IMR-90 (cell line): ENCODE data around the gene ZBTB7B. TPM values are rescaled to one million over a fixed set of nuclear protein-coding genes. Genes with fewer than 3 reads are reported as not detected.

Experiments used
- ATAC-seq: fragments of 200-7000 bp; cut with Tn5 transposase; 2 replicates; pipeline ENCODE4 v1.9.1; 2020; ENCODE audit warnings: low read depth, mild to moderate bottlenecking, moderate library complexity
- BruUV-seq: library from RNA; stranded (reverse); fragments of 400-500 nt; replicated peaks from 2 replicates; lab custom pipeline; 2021; lab: Mats Ljungman, UMichigan
- CTCF ChIA-PET: fragments of 300-600 bp; formaldehyde crosslinking; extraction: SDS; loops from one replicate; lab custom pipeline; 2021; ENCODE audit warnings: antibody characterized with exemption; lab: Yijun Ruan, JAX
- POLR2A ChIA-PET: fragments of 300-600 bp; sonication (Branson Sonifier 250); formaldehyde crosslinking; loops from one replicate; lab custom pipeline; 2022; ENCODE audit warnings: antibody characterized with exemption; ENCODE audit not compliant: unreplicated experiment; lab: Charles Lee
- DNase-seq: peaks from one replicate; pipeline ENCODE4 v3.0.0; 2013
- H2AFZ ChIP-seq: replicated peaks from 2 replicates; pipeline ENCODE3; 2013; ENCODE audit warnings: low read length, mild to moderate bottlenecking; ENCODE audit not compliant: poor library complexity
- H2AK5ac ChIP-seq: 2 replicates; pipeline ENCODE4 v1.6.1; 2013; ENCODE audit warnings: low read depth, low read length, inconsistent platforms
- H2AK9ac ChIP-seq: replicated peaks from 2 replicates; pipeline ENCODE3; 2013; ENCODE audit warnings: mild to moderate bottlenecking, low read depth, low read length, moderate library complexity; ENCODE audit not compliant: poor library complexity
- H2BK120ac ChIP-seq: 2 replicates; pipeline ENCODE4 v1.6.1; 2013; ENCODE audit warnings: low read depth, low read length, inconsistent platforms
- H2BK15ac ChIP-seq: 3 replicates; pipeline ENCODE4 v1.6.1; 2013; ENCODE audit warnings: low read depth, low read length, inconsistent platforms
- H2BK20ac ChIP-seq: 2 replicates; pipeline ENCODE4 v1.6.1; 2013; ENCODE audit warnings: low read depth, mild to moderate bottlenecking, inconsistent platforms, low read length, moderate library complexity
- H2BK5ac ChIP-seq: 2 replicates; pipeline ENCODE4 v1.6.1; 2013; ENCODE audit warnings: mild to moderate bottlenecking, low read depth, low read length, inconsistent platforms; ENCODE audit not compliant: poor library complexity, severe bottlenecking
- H3K14ac ChIP-seq: replicated peaks from 2 replicates; pipeline ENCODE4 v1.6.1; 2013; ENCODE audit warnings: low read depth, low read length, inconsistent platforms
- H3K18ac ChIP-seq: 2 replicates; pipeline ENCODE4 v1.6.1; 2013; ENCODE audit warnings: low read depth, low read length, control low read depth
- H3K23ac ChIP-seq: 2 replicates; pipeline ENCODE4 v1.6.1; 2013; ENCODE audit warnings: low read depth, low read length, inconsistent platforms
- H3K27ac ChIP-seq: 2 replicates; pipeline ENCODE4 v1.5.1; 2013; ENCODE audit warnings: mild to moderate bottlenecking, control low read depth, low read length; ENCODE audit not compliant: insufficient read depth
- H3K27me3 ChIP-seq: 2 replicates; pipeline ENCODE4 v1.6.1; 2013; ENCODE audit warnings: low read length; ENCODE audit not compliant: control insufficient read depth, insufficient read depth
- H3K36me3 ChIP-seq: 2 replicates; pipeline ENCODE4 v1.6.1; 2013; ENCODE audit warnings: low read length, mixed read lengths; ENCODE audit not compliant: control insufficient read depth, insufficient read depth
- H3K4ac ChIP-seq: 2 replicates; pipeline ENCODE4 v1.6.1; 2013; ENCODE audit warnings: low read depth, low read length, inconsistent platforms
- H3K4me1 ChIP-seq: 2 replicates; pipeline ENCODE4 v1.6.1; 2013; ENCODE audit warnings: low read length, mixed read lengths; ENCODE audit not compliant: control insufficient read depth, insufficient read depth
- H3K4me2 ChIP-seq: 2 replicates; pipeline ENCODE4 v1.6.1; 2013; ENCODE audit warnings: low read depth, mild to moderate bottlenecking, control low read depth, low read length, moderate library complexity
- H3K4me3 ChIP-seq: 2 replicates; pipeline ENCODE4 v1.5.1; 2013; ENCODE audit warnings: low read depth, mild to moderate bottlenecking, control low read depth, low read length, moderate library complexity; ENCODE audit not compliant: insufficient read depth
- H3K56ac ChIP-seq: 2 replicates; pipeline ENCODE4 v1.6.1; 2013; ENCODE audit warnings: low read length, inconsistent platforms; ENCODE audit not compliant: insufficient read depth; ENCODE audit errors: extremely low read depth
- H3K79me1 ChIP-seq, 2 experiments: 2 replicates each; pipeline ENCODE4 v1.6.1; 2013; ENCODE audit warnings: low read length in 2 of 2, inconsistent platforms in 1 of 2, low read depth in 1 of 2
- H3K9ac ChIP-seq: 2 replicates; pipeline ENCODE4 v1.6.1; 2013; ENCODE audit warnings: low read depth, low read length, control low read depth
- H3K9me1 ChIP-seq: 2 replicates; pipeline ENCODE4 v1.6.1; 2013; ENCODE audit warnings: low read length, inconsistent platforms; ENCODE audit not compliant: insufficient read depth
- H3K9me3 ChIP-seq: 2 replicates; pipeline ENCODE4 v1.6.1; 2013; ENCODE audit warnings: low read length; ENCODE audit not compliant: control insufficient read depth, insufficient read depth
- H4K20me1 ChIP-seq: 2 replicates; pipeline ENCODE4 v1.6.1; 2013; ENCODE audit warnings: low read length, inconsistent platforms; ENCODE audit not compliant: insufficient read depth
- H4K5ac ChIP-seq: 2 replicates; pipeline ENCODE4 v1.6.1; 2013; ENCODE audit warnings: mild to moderate bottlenecking, low read depth, low read length, control low read depth
- H4K8ac ChIP-seq, 2 experiments: 2 replicates each; pipeline ENCODE4 v1.6.1; 2013; ENCODE audit warnings: low read depth in 2 of 2, low read length in 2 of 2, control low read depth in 1 of 2, inconsistent platforms in 1 of 2
- H4K91ac ChIP-seq: 2 replicates; pipeline ENCODE4 v1.6.1; 2013; ENCODE audit warnings: low read depth, low read length, inconsistent platforms; ENCODE audit not compliant: insufficient read depth
- MAFK ChIP-seq: IDR thresholded peaks from 2 replicates; pipeline ENCODE4 v1.6.1; 2012; ENCODE audit warnings: low read depth, low read length, improper control_type of control experiment
- WGBS, 2 experiments: methylation state at CpG; one replicate each; pipeline versions ENCODE4 v1.1.5 to v1.1.7; 2013; ENCODE audit warnings: missing lambda C conversion rate in 2 of 2; ENCODE audit not compliant: insufficient read length in 1 of 2; ENCODE audit errors: extremely low coverage in 2 of 2; 5-methylcytosine and 5-hydroxymethylcytosine counted together
- dilution Hi-C: fragments of 300-500 bp; cut with HindIII; formaldehyde crosslinking; loops from one replicate; pipeline ENCODE4 v1.14.3; 2018; ENCODE audit warnings: low sequenced_read_pairs; ENCODE audit not compliant: unreplicated experiment
- in situ Hi-C: fragments of 300-500 bp; cut with MboI; formaldehyde crosslinking; loops from 3 replicates; pipeline ENCODE4 v1.14.3; 2019; ENCODE audit warnings: low sequenced_read_pairs, inconsistent platforms, mixed read lengths
- intact Hi-C: fragments of 100-400 bp; cut with micrococcal nuclease; formaldehyde crosslinking; loops from 2 replicates; pipeline ENCODE4 v1.10.0; 2022
- polyA plus RNA-seq, 3 experiments: library from polyadenylated mRNA; depleted of rRNA; stranded (reverse); fragments of >200 nt; gene quantifications; 2 replicates each; pipeline ENCODE4 v1.2.3, GENCODE V29; 2012; ENCODE audit warnings: low replicate concordance in 1 of 3
- total RNA-seq: library from RNA; depleted of rRNA; stranded (reverse); fragments of >200 nt; gene quantifications from 2 replicates; pipeline ENCODE4 v1.2.3, GENCODE V29; 2012
- TF ChIP-seq, protein P1 (sequence below): fragments of 150-350 bp; IDR thresholded peaks from 2 replicates; pipeline ENCODE4 v1.6.1; 2017; ENCODE audit warnings: mild to moderate bottlenecking, antibody characterized with exemption, low read length, low read depth

Gene ZBTB7B
- total and polyA plus RNA-seq, 2 of the 4 experiments (the other 2 are of a cell fraction), result 7.7 to 17.4 TPM

DNA sequence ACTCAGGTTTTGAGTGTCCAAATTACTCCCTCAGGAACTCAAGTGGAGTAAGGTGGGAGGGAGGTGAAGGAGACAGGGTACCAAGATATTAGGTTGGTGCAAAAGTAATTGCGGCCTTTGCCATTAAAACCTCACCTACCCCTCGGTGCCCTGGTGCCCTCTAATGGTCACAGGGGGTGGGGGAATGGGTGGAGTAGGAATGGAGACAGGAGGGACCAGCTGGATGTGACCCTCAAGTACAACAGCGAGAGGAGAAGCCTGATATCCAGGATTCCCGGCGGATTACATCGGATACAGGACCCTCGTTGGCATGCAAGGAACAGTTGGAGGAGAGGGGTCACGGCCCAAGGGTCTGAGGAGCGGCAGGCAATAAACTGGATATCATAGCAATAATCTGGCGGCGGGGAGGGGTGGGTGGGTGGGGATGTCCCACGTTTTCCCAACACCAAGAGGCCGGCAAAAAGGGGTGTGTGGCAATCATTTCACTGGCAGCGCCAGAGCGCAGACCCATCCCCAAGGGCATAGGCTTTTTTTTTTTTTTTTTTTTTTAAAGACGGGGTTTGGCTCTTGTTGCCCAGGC, 4.3 kb upstream of the ZBTB7B start:
- Histone ChIP-seq H3K9ac (no peak overlapping the region), H3K27me3 (no peaks in the 10 kb centered on the region), H2BK5ac (no peak overlapping the region), H3K18ac (no peak overlapping the region), H4K8ac (no peak overlapping the region), H4K5ac (no peak overlapping the region), H2AK9ac (peak overlapping the region; percentile 37), H3K4me1 (peaks cover 13% of the 10 kb centered on the region), H3K79me1 (peaks cover 6 to 25% of the 10 kb centered on the region in 2 experiments; a peak in 3 of 4 replicates), H3K4ac (no peak overlapping the region), H2BK15ac (no peak overlapping the region), H3K56ac (no peak overlapping the region), H3K23ac (no peak overlapping the region), H4K20me1 (no peaks in the 10 kb centered on the region), H2BK20ac (no peak overlapping the region), H3K4me2 (no peak overlapping the region), H2BK120ac (no peak overlapping the region), H3K14ac (no peak overlapping the region), H3K9me3 (no peaks in the 10 kb centered on the region), H4K91ac (no peak overlapping the region), H3K27ac (no peak overlapping the region), H2AFZ (no peak overlapping the region), H2AK5ac (peak overlapping the region; percentile 20), H3K9me1 (no peaks in the 10 kb centered on the region; the same call in 1 of the 2 replicates), H3K36me3 (no peaks in the 10 kb centered on the region), H3K4me3 (no peak overlapping the region)
- in situ Hi-C loops, result no loop called here
- POLR2A ChIA-PET, result no interaction called here
- WGBS, 2 experiments, result 93% methylated on average over 3 of the region's 16 CpGs; no CpG with 5 or more reads in 1 of the 2 experiments
- ATAC-seq, result no peak
- no peak for TF ChIP-seq MAFK
- TF ChIP-seq, protein P1, sequence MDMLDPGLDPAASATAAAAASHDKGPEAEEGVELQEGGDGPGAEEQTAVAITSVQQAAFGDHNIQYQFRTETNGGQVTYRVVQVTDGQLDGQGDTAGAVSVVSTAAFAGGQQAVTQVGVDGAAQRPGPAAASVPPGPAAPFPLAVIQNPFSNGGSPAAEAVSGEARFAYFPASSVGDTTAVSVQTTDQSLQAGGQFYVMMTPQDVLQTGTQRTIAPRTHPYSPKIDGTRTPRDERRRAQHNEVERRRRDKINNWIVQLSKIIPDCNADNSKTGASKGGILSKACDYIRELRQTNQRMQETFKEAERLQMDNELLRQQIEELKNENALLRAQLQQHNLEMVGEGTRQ, result no peak
- dilution Hi-C loops, result no loop called here
- no peak for DNase-seq
- intact Hi-C loops, result loop anchor here (2.0 kb wide), 1 partner anchor 37 kb away; the partner anchor contains the start of gene PYGO2
- BruUV-seq, result no TSS peak
- CTCF ChIA-PET, result interaction anchor here (1.1 to 2.1 kb wide), 8 partner anchors 21 to 517 kb away, joined by 3 to 11 read pairs (median 4); partner anchors contain the start of genes PBXIP1, PYGO2 and SHC1
